GM18526 (cell line): ENCODE data around the gene CEP85L.

Source experiments
- POLR2A ChIP-seq: IDR thresholded peaks from 3 replicates; pipeline ENCODE4 v1.6.1; 2011; ENCODE audit not compliant: insufficient read length; ENCODE audit errors: extremely low read depth

Gene CEP85L

DNA sequence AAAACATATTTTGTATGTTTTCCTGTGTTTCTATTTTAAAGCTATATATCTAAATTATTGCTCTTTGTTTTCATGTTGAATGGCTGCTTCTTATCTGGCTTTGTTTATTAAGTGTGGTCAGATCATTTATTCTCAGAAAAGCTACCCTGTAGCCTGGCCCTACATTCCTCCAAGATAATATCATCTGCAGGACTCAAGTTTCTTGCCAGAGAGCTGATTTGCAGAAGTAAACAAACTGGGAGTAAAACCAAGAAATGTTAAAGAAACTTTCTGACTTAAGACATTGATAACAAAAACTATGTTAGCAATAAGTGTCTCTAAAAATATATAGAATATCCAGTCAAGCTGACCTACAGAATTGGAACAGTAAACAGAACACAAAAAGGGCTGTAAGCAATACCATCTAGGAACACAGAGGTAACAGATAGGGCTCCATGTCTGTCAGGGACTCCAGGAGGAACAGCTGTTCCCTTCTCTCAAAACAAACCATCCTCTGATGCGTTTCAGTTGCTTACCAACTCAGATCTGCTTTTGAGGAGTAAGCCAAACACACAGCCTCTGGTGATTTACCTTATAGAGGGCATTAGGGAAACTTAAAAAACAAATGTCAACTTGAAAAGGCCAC lies 17.5 kb upstream of the CEP85L start:
- no peak for TF ChIP-seq POLR2A

DNA sequence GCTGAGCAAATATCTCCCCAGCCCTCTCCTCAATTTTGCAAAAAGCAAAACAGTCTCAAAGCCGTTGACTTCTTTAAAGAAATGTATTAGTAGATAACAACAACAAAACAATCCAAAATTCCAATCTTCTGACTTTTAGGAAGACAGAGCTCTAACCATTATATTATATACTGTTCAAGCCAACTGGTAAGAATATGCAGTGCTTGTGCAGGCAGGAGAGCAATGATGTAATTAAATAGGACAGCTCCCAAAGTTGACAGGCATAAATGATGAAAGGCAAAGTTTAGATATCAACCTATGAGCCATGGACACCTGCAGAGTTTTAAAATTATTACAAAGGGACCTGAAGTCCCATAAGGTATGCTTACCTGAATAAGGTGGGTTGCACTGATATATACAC lies 16.6 kb upstream of the CEP85L start:
- TF ChIP-seq POLR2A, result no peak

GRCh38 chr6:118665011-118665410 lies 13.6 kb upstream of the CEP85L start:
- TF ChIP-seq POLR2A, result no peak

- TF ChIP-seq POLR2A, result no peak
Measured at GRCh38 chr6:118663993-118664985, 12.9 kb upstream of the CEP85L start.

- TF ChIP-seq POLR2A, result no peak
Measured at GRCh38 chr6:118661831-118662230, 10.4 kb upstream of the CEP85L start.

GRCh38 chr6:118660218-118660569 lies 8.8 kb upstream of the CEP85L start:
- TF ChIP-seq POLR2A, result no peak

DNA sequence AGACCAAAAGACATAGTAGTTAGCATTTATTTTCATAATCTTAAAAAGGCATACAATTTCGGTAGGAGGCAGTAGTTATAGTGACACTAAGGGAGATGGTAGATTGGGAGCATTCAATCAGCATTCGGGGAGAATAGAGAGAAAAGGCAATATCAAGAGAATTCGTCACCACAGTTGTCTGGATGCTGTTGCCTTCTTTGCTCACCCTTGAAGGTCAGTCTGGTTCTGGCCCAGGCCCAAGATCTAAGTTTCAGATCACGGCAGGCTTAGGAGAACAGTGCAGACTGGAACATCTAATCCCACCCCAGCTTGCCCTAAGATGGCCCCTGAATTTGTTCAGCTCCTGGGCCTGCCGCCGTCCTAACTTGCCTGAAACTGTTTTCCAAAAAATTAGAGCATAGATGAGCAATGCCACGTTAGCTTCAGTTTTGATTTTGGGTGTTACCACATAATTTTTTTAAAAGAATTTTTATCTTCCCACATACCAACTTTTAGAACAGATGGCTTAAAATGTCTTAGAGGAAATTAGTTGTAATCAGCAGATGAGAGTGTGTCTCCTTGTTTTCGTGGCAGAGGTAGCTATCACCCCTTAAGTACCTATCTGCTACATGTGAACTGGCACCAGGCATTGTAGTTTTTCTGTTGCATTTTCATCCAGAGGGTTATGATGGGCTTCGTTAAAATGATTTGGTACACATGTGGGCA lies 8.3 kb upstream of the CEP85L start:
- no peak for TF ChIP-seq POLR2A

DNA sequence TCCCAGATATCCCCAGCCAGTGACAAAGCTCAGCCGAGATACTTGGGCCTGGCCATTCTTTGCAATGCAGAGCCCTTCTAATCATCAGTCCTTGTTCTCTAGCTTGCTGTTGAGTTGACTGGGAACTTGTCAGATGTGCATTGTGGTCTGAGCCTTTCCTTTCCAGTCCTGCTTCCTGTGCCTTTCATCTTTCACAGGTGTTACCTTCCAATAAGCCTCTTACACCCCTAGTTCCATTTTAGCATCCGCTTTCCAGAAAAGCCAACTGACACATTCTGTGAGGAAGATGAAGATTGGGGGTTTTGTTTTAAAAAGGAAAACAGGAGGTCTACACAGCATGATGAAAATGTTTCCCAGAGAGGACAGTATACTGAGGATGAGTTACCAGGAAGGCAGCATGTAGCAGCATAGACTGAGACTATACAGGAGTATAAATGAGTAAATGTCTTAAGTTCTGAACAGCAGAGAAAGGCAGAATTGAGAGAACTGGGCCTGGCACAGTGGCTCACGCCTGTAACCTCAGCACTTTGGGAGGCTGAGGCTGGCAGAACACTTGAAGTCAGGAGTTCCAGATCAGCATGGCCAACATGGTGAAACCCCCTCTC lies 5.6 kb upstream of the CEP85L start:
- no peak for TF ChIP-seq POLR2A

- TF ChIP-seq POLR2A, result no peak
Measured at GRCh38 chr6:118652051-118652615, 742 bp upstream of the CEP85L start.

GRCh38 chr6:118650582-118651281 lies 659 bp downstream of the CEP85L start:
- no peak for TF ChIP-seq POLR2A

DNA sequence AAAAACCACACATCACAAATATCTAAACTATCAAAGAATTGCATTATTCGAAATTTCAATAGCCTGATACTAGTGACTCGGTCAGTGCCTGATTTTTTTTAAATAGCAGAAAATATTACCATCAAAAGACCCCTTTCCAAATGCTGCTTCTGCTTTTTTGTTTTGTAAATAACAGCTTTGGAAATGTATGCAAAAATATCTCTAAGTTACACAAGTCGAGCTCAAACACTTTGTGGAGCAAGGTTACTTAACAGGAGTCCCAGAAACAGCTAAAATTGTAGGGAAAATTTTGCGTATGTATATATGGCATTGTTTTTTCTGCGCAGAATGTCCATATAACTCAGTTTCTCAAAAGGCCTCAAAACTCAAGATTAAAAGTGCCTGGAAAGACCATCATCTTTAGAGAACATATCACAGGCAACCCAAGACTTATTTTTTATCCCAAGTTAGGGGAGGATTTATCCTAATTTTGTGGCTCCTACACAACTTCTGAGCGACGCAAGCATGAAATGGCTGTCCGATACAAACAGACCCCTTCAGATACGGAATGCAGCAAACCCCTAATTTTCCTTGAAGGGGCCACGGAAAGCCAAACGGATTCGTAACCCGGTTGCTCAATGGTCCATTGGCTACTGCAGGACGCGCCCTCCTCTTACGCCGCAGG lies 1.3 kb downstream of the CEP85L start:
- no peak for TF ChIP-seq POLR2A

DNA sequence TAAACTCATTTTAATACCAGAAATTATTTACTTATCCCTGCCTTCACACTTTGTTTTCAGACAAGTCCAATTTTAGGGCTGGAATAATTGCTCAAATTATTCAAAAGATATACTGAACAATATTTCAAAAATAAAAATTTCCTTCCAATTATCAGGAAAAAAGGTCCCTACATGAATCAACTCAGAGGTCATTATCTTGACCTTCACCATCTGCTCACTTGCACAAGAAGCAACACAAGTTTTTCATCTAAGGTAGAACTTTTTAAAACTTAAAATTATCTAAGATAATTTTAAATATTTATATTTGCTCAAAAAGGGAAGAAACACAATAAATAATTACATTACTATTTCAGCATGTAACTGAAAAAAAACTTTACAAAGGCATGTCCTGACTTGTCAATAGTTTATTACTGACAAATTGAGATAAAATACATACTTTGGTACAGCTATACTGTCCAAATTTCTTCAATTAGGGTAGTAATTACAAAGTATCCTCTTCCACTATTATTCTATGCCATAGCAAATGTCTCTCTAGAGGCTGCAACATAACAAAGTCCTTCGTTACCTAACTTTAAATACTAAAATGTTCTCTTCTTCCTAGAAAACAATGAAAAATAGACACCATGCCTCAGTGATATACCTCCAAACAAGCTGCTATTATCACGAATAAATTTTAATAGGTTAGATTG lies 2.4 kb downstream of the CEP85L start:
- TF ChIP-seq POLR2A, result no peak

GRCh38 chr6:118646977-118647376 lies 4.4 kb downstream of the CEP85L start:
- no peak for TF ChIP-seq POLR2A
